Measurements from ENCODE around the gene TCEANC2. TPM values are rescaled to one million over a fixed set of nuclear protein-coding genes. Genes with fewer than 3 reads are reported as not detected.

Gene TCEANC2
- total RNA-seq, 2 donors from 2014 or later = 4.4 to 5.9 TPM

DNA sequence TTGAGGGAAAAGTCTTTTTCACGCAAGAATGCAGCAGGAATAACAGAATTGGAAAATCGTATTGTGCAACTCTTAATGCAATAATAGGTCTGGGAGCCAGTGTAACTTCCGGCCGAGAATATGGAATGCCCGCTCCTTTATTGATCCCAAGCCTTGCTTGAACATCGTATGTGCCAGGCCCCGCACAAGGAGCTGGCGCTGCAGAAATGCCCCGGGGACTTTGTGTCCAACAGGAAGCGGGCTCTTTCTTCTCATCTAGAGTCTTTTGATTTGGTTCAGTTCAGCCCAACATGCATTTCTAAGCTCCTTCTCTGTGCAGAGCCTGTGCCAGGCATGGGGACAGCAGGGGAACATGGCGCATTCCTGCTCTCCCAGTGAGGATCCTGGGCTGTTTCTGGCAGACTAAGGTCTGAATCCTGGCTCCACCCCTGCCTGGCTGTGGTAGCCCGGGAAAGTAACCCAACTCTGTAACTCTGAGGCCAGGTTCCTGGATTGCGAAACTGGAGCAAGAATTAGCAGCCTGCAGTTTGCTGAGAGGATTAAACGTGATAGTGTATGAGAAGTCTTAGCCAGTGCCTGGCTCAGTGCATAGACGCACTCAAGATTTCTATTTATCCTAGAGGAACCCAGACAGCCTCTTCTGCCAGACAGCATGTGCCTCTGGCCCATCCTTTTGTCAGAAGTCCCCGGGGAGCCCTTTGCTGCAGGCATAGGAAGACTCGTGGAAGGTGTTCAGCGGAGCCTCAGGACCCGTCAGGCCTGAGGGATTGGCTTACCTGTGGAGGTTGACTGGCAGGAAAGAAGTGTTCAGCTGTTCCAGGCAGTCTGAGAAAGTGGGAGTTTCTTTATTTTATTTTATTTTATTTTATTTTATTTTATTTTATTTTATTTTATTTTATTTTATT is 100.4 kb downstream of the TCEANC2 start:
- intact Hi-C loops (cut with DNase I) = no loop called here
- DNase-seq = peak; percentile 79
- H3K27me3 ChIP-seq = no peaks in the 10 kb centered on the region
- H3K9ac ChIP-seq (ENCODE audit: low read depth in 2 of 2, low read length in 2 of 2) = no peak overlapping the region
- no peaks in the 10 kb centered on the region for H3K9me3 ChIP-seq
- no peak for TF ChIP-seq CTCF (IDR thresholded peaks at IDR 0.05)
- H3K36me3 ChIP-seq = no peaks in the 10 kb centered on the region
- no peak overlapping the region for H3K27ac ChIP-seq
- H3K4me1 ChIP-seq = no peaks in the 10 kb centered on the region
- H3K4me3 ChIP-seq = no peak overlapping the region

Small RNA genes within 50 kb of the gene (microRNA-seq; reads per million reads assigned to microRNA genes)
- gene MIR4781 = 3.9 reads per million

Other genes starting within 250 kb of the TCEANC2 start
- gene NDC1, start 215.3 kb upstream of the TCEANC2 start, total RNA-seq = 10 to 100 TPM; 17.3 to 39.4 TPM
- gene YIPF1, start 163.8 kb upstream of the TCEANC2 start, total RNA-seq = 10 to 100 TPM; 30.4 to 35.3 TPM
- under 1 TPM in 1 of 2 donors, not detected in 1; 0.32 TPM for gene DIO1, start 159.4 kb upstream of the TCEANC2 start, total RNA-seq
- 10 to 100 TPM; 15.1 to 17.5 TPM for gene IFT25, start 107.9 kb upstream of the TCEANC2 start, total RNA-seq
- 10 to 100 TPM; 23.2 to 24.8 TPM for gene LRRC42, start 107.3 kb upstream of the TCEANC2 start, total RNA-seq
- under 1 TPM in 1 of 2 donors, not detected in 1; 0.24 TPM for gene LDLRAD1, start 35.4 kb upstream of the TCEANC2 start, total RNA-seq
- 100 to 1,000 TPM; 470 to 887 TPM for gene TMEM59, start 404 bp upstream of the TCEANC2 start, total RNA-seq
- under 1 TPM in 1 of 2 donors, not detected in 1; 0.10 TPM for gene CDCP2, start 99.4 kb downstream of the TCEANC2 start, total RNA-seq
- 10 to 100 TPM in 1 of 2 donors, 1 to 10 TPM in 1; 3.6 to 12.1 TPM for gene CYB5RL, start 146.4 kb downstream of the TCEANC2 start, total RNA-seq
- gene MRPL37, start 146.6 kb downstream of the TCEANC2 start, total RNA-seq = 100 to 1,000 TPM in 1 of 2 donors, 10 to 100 TPM in 1; 76.7 to 157 TPM

Data from colonic mucosa (tissue), 4 donors.